Measurements from ENCODE around the gene ZNF385B.
"Not testable (repeated sequence)": the region's sequence is repeated elsewhere in the genome, so short reads cannot be mapped to it uniquely, and the experiment has no call there.

Gene ZNF385B

DNA sequence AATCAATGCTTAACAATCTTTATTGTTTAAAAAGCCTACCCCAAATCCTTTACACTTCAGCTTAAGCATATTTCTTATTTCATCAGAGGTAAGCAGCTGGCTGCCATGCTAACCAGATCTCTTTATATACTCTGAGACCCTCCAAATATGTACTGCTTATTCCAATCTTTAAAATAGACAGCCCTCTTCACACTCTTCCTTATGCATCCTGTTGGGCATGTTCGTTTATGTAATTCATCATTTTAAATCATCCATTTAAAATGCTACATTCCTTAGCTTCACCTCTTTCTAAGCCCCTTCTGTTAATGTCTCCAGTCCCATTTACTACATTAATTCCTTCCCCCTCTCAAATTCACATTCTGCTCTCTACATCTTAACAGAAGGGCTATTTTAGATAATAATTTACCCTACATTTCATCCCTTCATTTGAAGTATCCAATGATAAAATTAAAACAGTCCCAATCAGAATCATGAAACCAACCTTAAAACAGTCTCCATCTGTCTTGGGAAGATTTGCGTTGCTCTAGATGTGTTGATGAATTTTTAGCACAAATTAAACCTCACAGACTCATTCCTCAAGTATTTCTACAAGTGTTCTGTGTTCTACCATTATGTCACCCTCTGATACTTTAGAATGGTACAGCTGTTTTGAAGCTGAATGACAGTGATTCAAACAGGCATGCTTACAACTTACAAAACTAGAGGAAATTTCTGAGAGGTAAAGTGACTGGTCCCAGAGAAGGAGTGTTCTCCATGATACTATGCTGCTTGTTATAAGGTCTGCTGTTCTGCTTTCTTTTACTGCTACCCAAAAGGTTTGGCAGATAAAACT lies 59.1 kb downstream of the ZNF385B start:
- no peak for DNase-seq
- ATAC-seq: no peak

DNA sequence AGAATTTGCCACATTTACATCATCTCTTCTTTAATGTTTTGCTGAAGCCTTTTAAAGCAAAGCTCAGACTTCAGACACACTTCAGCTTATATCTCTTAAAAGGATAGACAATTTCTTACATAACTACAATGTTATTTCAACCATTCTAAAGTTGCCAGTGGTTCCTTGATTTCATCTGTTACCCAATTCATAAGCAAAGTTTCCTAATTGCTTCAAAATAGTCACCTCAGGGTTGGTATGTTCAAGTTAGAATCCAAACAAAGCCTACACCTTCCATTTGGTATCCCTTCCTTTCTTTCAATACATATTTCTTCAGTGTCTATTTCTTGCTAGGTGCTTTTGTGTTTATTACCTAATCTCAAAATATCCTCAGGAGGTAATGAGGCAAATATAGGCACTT lies 60.6 kb downstream of the ZNF385B start:
- ATAC-seq: no peak

DNA sequence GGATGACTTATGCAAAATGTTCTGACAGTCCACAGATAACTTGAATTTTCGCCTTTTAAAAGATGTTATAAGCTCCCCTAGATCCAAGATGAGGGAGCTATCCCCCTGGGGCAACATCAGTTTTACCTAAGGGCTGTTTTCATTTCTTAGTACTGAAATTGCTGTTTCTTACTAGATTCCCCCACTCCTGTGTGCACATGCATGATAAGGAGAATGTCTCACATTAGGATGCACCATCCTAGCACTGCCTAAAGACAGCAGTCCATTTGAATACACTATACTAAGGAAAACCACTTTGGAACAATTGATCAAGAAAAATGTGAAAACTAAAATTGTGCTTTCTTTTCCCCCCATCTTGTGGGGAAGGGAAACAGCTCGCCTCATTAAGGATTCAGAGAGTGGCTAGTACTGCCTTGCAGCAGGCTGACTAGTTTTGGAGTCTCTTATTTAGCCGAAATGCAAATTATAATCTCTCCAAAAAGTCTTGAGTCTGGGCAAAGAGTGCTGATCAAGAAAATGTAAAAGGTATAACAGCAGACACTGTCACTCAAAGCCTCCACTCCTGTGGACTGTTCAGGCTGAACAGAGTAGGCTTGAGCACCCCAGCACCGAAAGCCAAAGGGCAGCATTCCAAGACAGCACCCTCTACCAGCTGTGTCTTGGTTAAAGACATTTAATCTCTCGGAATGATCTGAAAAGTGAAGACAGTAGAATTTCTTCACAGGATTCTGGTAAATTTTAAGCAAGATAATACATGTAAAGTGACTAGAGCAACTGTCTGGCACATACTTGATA lies 65.0 kb downstream of the ZNF385B start:
- ATAC-seq: no peak

More for the DNA sequence above, 60.6 kb downstream of the ZNF385B start:
- no peak for DNase-seq

DNA sequence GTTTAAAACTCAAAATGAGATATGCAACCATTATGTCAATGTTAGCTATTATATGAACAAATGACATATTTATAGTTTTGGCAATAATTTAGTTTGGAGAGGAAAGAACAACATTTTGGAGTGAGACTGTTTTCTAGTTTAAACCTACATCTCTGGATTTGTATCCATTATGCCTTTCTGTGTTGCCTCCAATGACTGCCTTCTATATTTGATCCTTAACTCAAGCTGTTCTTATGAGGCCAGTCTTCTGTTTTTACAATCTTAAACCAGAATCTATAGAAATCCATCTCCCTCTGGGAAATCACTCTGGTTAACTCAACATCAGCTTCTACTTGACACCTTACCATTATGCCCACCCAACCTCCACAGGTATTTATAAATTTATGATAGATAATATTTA lies 67.5 kb downstream of the ZNF385B start:
- DNase-seq (no peak), ATAC-seq (no peak)

More for the DNA sequence above, 65.0 kb downstream of the ZNF385B start:
- no peak for DNase-seq

DNA sequence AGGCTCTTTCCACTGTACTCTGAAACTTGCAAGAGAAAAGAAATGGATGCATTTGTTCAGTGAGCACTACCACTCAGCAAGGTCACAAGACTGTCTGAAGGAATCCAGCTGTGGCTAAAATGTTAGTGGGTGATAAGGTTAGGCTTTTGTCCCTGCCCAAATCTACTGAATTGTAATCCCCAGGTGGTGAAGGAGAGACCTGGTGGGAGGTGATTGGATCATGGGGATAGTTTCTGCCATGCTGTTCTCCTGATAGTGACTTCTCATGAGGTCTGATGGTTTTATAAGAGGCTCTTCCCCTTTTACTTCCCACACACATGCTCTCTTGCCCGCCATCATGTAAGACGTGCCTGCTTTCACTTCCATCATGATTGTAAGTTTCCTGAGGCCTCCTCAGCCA lies 68.2 kb downstream of the ZNF385B start:
- DNase-seq: no peak
- ATAC-seq: no peak

DNA sequence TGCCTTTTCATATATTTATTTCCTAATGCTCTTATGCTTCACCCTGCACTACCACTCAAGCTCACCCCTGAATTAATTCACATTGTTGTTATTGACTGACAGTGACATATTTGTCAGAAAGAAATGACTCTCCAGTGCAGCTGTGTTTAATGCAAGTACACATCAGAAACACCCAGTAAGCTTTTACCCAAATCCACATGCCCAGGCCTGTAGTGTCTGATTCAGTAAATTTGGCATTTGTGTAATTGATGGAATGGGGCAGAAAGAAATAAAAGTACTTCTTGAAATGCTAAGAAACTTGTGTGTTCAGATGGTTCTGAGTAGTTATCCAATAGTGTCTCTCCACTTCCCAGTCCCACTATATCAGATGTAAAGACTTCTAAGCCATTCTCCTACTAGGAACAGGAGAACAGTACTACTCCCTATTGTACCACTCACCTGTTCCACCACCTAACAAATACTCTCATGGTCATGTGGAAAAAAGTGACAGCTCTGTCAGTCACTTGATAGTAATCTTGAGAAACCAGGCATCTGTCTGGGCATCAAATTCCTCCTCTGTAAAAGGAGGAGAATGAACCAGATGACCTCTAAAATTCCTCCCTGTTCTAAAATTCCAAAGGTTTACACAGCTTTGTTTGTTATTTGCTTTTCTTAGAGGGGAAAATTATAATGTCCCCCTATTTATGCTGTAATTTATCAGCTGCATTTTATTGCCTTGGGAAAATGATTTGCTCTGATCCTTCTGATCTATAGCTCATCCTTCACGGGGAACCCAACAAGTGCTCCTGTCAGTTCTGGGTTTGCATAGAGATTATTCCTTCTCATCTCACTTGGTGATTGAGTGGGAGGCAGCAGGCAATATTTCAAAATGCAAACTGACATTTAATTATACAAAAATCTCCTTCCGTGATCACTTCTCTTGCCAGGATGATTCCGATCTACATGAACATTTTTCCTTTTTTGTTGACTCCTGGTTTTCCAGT lies 70.9 kb downstream of the ZNF385B start:
- no peak for ATAC-seq

DNA sequence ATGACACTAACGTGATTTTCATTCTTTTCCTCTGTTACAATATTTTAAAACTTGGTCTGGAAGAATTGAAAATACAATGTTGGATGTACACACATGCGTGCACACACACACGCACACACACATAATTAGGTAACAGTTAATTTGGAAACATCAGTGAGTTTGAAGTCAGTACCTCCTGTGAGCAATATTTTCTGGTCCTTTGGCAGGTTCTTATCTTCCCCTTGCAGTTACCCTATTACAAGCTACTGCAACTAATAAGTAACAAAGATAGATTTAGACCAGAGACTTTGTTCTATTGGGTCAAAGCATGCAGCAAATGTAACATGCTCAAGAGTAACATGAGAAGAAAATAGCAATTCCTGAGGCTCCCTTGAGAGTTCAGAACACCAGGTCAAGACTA lies 73.3 kb downstream of the ZNF385B start:
- DNase-seq: no peak
- ATAC-seq: no peak

More for the DNA sequence above, 70.9 kb downstream of the ZNF385B start:
- no peak for DNase-seq

DNA sequence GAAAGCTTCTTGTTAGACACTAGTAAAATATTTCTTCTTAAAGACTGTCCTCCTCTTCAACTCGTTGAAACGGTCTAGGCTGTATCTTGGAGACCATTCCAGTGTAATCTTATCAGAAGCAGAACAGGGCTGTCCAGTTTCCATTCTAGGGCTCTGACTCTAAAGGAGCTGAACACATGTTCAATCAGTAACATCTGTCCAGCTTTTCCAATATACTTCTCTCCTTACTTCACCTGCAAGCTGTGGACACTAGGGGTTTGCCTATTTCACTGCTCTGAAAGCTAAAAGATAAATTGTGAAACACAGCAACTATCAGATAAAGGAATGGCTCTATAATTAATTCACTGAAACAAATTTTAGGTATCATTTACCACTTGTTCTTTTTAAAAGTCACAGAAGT lies 73.8 kb downstream of the ZNF385B start:
- no peak for DNase-seq
- no peak for ATAC-seq

DNA sequence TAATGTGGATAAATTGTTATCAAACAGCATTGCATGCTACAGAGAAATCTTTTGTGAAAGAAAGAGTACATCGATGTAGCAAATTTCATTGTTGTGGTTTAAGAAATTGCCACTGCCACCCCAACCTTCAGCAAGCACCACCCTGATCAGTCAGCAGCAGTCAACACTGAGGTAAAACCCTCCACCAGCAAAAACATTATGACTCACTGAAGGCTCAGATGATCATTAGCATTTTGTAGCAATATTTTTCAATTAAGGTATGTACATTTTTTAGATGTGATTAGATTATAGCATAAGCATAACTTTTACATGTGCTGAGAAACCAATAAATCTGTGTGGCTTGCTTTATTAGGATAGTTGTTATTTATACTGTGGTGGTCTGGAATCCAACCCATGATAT lies 75.5 kb downstream of the ZNF385B start:
- ATAC-seq (no peak), DNase-seq (no peak)

DNA sequence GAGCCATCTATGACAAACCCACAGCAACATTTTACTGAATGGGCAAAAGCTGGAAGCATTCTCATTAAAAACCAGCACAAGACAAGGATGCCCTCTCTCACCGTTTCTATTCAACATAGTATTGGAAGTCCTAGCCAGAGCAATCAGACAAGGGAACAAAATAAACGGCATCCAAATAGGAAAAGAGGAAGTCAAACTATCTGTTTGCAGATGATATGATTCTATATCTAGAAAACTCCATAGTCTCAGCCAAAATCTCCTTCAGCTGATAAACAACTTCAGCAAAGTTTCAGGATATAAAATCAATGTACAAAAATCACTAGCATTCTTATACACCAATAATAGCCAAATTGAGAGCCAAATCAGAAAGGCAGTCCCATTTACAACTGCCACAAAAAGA lies 79.1 kb downstream of the ZNF385B start:
- DNase-seq, ATAC-seq: not testable (repeated sequence)

DNA sequence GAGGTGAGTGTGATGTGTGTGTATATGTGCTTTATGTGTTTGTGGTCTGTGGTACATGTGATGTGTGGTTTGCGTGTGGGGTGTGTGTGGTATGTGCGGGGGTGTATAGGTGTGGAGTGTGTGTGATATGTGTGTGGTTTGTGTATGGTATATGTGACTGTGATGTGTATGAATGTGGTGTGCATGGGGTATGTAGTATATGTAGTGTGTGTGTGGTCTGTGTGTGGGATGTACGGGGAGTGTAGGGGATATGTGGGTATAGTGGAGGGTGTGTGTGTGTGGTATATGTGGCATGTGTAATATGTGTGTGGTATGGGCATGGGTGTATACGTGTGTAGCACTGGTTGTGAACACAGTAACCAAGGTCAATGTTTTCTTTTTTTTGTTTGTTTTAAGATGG lies 87.4 kb downstream of the ZNF385B start:
- DNase-seq (no peak), ATAC-seq (peak; percentile 40)

DNA sequence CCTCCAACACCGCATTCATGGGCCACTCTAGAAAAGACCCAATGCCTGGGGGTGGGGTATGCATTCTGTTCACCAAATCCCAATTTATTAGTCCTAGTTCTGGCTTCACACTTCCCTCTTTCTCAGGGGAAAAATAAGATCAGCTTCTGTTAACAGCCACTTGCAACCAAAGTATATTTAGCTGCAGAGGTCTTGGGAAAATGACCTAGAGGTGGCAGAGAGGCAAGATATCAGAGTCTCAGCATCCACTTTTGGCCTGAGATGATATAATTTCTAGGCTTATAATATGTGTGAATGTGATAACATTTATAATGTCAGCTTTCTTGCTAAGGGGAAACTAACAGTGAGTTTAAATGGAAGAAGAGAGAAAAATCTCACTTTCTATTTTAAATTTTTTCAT lies 89.1 kb downstream of the ZNF385B start:
- ATAC-seq (no peak), DNase-seq (no peak)

DNA sequence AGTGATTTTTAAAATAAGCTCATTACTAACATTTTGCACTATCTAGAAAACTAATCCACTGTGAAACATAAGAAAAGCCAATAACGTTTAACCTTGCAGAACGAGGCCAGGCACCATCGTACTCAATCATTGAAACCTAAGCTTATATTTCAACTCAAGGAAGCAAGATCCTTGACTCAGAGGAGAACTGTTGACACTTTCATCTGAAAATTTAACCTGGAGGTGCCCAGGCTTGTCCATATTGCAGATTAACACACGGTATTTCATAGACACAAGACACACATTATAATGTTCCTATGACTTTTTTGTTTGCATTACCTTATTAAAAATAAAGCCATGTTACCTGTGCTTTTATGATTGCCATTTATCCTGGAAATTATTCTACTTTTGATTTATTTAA lies 89.6 kb downstream of the ZNF385B start:
- ATAC-seq (no peak), DNase-seq (no peak)

DNA sequence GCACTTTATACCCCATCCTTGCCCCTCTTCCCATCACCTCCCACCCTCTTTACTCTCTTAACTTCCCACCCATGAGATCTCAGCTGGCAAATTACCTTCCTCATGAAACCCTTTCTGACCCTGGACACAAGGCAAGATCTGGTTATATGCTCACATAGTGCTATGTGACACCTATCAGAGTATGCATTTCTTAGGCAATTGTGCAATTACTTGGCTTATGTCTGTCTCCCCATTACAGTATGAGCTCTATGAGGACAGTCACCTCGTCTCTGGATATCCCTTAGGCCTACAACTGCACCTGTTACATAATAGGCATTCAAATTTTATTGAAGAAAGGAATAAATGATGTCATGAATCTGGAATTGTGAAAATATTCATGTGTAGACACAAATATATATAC lies 91.4 kb downstream of the ZNF385B start:
- DNase-seq (no peak), ATAC-seq (no peak)

DNA sequence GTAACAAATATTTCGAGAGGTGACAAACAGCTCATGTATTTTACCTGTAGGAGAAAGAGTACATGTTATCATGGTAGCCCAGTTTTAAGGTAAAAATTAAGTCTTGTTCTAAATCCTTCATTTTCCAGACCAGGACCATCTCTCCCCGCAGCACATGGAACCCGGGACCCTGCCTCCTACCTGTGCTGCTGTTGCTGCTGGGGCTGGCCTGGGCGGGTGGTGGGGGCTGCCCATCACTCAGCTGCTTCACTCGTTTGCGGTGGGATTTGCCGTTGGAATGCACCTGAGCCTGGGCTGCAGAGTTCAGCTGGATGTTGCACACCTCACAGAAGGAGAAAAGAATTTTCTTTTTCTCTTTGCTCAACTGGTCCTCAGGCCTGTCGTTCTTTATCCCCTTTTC lies 92.1 kb downstream of the ZNF385B start:
- no peak for ATAC-seq
- DNase-seq: no peak

DNA sequence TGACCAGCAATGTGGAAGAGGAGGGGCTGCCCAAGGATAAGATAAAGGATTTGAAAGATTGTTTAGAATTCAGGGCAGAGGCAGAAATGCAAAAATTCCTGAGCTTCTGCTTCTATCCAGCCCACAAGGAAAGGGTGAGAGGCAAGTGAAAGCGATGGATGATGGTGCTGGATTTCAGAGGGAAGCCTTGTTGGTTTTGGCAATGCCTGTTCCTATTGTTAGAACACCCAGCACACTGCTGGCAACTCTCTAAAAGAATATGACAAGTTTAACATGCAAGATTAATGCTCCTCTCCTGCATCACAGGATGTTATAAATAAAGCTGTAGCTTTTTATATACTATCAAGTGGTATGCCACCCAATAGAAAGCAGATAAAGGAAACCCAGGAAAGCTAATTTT lies 92.6 kb downstream of the ZNF385B start:
- no peak for ATAC-seq
- DNase-seq: no peak

DNA sequence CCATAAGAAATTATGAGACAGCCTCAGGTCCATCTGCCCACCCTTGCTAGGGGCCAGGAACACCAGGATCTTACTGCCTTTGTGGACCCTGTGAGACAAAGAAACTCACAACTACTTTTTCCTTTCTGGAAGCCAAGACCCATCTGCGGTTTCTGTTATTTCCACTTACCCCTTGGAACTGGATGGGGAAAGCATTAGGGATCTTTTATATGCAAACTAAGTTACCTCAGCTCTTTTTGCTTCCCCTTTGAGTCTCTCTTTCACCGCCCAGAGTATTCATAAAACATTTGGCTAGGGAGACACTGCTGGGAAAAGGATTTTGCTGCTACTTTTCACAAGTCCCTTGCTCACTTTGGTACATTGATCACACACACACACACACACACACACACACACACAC lies 95.7 kb downstream of the ZNF385B start:
- DNase-seq (no peak), ATAC-seq (no peak)

DNA sequence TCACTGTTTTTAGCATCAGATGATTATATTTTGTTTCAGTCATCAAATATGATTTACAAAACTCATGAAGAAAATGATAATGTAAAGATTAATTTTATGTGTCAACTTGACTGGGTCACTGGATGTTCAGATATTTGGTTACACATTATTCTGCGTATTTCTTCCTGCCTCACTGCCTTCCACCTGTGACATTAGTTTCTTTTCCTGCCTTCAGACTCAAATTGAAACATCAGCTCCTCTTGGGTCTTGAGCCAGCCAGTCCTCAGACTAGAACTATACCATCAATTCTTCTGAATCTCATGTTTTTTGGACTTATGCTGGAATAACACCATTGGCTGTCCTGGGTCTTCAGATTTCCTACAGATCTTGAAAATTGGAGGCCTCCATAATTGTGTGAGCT lies 96.7 kb downstream of the ZNF385B start:
- DNase-seq: no peak
- no peak for ATAC-seq

DNA sequence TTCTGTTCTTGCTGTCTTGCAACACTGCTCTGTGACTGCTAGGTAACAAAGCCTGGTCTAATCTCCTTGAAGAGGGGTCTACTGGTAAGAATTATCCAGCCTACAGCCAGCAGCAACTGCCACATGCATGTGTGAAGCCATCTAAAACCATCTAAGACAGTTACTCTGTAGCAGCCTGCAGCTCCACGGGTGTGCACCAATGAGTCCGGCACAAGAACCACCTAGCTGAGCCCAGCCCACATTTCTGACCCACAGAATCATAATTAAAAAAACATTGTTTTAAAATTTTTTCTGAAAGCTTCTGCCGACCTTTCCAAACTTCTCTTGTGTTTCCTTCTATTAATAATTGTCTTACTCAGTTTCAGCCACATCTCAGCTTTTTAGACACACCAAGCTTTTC lies 102.8 kb downstream of the ZNF385B start:
- no peak for DNase-seq
- no peak for ATAC-seq

DNA sequence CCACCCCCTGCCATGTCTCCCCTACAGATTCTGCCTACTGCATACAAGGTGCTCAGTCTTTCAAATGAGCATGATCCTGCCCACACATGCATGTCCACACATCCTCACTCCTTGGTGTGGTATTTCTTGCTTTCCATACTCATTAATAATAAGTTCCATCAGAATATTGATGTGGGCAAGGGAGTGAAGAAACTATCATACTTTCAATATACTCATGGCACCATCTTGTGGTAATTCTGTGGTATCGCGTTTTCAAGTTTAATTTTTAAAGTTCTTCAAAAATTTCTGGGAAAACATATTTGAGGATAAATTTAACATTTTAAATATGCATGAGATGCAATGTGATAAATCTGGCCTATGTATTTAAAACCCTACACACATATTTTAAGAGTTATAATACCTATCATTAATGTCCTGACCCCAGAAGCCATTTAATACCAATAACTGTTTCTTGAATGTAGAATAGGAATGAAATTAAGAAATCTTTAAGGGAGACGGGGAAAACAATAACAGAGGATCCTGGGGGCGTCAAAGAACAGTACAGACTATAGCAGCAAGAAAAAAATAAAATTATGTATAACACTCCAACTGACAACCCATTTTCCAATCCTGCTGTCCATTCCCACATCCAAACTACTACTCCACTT lies 110.1 kb downstream of the ZNF385B start:
- ATAC-seq (peak; percentile 28), DNase-seq (no peak)

DNA sequence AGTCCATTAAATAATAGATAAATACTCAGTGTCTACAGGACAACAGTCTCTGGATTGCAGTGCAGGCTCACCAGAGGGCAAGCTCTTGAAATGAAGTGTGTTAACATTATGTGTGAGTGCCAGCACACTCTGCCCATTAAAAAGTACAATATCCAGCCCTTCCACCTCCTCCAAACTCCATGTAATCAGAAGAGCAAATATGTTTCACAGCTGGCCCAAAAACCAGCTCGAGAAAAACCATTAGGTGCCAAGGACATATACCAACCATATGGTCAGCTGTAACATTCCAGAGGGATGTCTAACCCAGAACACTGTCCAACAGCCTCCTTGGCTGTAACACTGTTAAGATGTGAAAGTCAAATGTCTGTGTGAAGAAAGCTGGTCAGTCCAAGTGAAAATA lies 112.2 kb downstream of the ZNF385B start:
- DNase-seq (no peak), ATAC-seq (no peak)

DNA sequence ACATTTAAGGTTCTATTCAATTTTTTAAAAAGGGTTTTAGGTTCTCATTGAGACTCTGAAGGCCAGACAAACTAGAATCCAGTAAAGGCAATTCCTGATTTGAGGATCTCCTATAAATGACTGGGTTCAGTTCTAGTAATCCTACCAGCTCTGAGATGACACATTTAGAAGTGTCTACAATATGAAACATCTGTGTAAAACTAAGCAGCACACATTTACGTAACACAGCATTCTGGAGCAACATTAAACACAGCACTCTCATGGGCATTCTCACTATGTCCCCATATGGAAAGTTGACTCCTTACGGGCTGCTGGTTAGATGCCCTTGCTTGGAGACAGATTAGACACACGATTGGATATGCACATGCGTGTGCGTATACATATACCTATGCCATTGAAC lies 114.4 kb downstream of the ZNF385B start:
- no peak for DNase-seq
- ATAC-seq: no peak
